Measurements from ENCODE around the gene CFDP1.

The CFDP1 gene

GRCh38 chr16:75263963-75264445, 169.3 kb downstream of the CFDP1 start:
- DNase-seq: peak; percentile 59

GRCh38 chr16:75263291-75263962, 169.9 kb downstream of the CFDP1 start:
- peak; percentile 36 for DNase-seq

GRCh38 chr16:75262800-75263127, 170.5 kb downstream of the CFDP1 start:
- no peak for DNase-seq

DNA sequence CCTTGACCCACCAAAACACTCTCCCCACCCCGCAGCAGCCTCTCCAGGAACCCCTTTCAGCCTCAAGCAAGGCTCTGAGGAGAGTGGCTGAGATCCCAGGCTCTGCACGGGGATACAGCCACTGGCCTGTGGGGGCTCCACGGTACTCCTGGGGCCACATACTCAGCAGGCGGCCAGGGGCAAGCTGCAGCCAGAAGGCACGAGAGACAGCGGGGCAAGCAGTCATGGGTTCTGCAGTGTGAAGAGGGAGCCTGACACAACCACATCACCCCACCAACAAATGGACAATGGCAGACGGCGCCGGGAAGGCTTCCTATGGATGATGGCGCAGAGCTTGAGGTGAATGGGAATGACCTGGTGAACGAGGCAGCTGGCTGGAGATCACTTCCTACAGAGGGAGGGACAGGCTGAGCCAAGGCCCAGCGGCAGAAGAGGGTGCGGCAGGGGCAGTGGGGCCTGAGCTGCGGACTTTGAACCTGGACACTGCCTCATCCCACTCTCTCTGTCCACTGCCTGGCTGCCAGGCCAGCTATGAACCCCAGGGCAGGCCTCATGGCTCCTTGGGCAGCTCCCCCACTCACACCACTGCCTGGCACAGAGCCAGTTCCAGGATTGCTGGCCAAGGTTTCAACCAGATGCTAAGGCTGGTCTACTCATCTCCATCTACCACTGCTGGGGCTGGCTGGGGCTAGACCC, 171.1 kb downstream of the CFDP1 start:
- DNase-seq: peak; percentile 28

GRCh38 chr16:75261590-75262078, 171.7 kb downstream of the CFDP1 start:
- DNase-seq: no peak

- DNase-seq: no peak
These were observed 172.3 kb downstream of the CFDP1 start for GRCh38 chr16:75260851-75261589.

- no peak for DNase-seq
These were observed 174.5 kb downstream of the CFDP1 start for GRCh38 chr16:75258807-75259141.

DNA sequence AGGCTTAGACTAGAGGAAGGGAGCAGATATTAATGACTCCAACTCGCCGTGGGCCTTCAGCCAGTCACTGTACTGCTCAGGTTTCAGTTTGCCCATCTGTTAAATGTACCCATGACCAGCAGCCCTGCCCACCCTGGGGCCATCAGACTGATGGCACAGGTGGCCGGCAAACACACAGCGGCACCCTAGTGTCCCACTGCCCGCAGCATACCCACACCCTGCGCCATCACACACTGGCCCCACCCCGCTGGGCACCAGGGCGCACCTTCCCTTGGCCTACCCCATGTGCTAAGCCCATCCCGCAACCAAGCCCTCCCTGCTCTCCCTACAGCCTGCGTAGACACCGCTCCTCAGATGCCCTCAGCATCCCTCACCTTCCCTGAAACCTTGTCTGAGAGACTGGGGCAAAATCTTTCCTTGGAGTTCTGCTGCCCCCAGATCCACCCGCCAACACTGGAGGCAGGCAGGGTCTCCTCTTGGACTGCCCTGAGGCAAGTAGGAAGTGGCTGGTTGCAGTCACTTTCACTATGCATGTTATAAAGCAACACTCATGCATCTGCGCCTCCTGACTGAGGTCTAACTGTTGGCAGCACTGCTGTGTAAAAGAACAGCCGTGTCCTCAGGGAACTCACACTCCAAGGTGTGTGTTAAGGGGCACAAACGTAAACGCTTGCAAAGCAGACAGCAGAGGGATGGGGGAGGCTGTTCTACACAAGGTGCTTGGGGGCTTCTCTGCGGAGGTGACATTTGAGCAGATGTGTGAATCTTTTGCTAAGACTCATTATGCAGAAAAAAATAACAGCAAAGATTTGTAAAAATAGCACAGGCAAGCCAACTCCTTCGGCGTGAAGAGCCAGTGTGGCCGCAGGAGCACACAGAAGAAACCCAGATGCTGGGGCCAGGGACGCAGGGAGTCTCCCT, 175.2 kb downstream of the CFDP1 start:
- peak; percentile 29 for DNase-seq

- DNase-seq: peak; percentile 86
These were observed 176.5 kb downstream of the CFDP1 start for GRCh38 chr16:75256696-75257343.

DNA sequence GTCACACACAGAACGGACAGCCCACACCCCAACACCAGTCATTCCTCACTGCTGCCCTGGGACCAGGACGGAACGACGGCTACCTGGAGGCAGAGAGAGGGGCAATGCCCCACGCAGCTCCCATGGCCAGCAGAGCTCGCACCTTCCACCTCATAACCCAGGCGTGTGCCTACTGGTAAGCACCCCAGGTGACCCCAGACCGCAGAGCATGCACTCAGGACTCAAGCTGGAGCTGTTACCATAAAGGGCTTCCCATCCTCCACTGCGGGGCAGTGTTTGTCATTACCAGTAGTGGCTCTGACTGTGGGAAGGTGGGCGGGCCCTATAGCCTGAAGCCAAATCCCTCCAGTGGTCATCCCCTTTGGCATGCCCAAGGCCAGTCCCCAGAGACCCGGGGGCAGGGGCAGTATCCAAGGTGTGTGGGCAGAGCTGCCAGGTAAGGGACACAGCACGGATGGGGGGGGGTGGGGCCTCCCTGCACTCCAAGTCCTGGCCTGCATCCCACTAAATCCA, 177.2 kb downstream of the CFDP1 start:
- DNase-seq: peak; percentile 68

GRCh38 chr16:75254359-75254837, 178.9 kb downstream of the CFDP1 start:
- DNase-seq: peak; percentile 49

DNA sequence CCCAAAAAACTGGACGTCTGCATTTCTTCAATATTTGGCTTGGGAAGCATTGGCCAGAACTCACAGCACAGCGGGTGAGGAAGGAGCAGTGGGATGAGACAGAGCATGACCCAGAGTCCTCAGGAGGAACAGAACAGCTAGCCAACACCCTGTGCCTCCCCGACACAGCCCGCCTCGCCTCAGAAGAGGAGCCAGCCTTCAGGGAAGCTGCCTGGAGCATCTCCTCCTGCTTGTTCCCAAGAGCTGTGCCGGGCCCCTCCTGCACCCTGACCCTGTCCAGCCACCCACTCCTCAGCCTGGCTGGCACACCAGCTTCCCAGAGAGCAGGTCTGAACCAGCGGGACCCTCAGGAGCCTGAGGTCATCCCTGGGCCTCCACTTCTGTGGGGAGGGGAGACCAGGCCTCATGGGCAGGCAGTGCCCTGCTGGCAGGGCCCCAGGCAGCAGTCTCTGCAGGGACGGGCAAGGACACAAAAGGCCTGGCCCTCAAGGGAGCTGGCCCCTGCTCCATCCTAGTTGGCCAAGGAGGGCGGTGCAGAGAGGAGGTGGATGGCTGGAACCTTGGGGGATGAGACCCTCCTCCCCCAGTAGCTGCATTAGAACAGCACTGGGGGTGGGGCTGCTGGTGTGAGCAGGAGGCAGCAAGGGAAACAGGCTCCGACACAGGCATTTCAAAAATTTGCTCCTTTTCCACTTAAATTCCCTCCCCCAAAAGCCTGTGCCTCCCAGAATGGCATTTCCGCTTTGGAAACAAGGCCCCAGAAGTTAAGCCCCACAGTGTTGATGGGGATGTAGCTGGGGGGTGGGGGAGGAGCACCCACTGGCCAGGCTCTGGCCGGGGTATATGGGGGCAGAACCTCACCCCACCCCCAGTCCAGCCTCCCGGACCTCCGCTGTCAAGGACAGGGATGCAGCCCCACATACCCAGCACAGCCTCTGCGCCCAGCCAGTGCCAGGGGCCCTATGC, 180.1 kb downstream of the CFDP1 start:
- DNase-seq: peak; percentile 52

GRCh38 chr16:75252049-75252864, 181.0 kb downstream of the CFDP1 start:
- DNase-seq: peak; percentile 31

- DNase-seq: peak; percentile 95
These were observed 181.8 kb downstream of the CFDP1 start, which contains the start of gene BCAR1 for GRCh38 chr16:75251280-75252048. Gene BCAR1 (minus strand): TSS chr16:75251624. CDS start chr16:75251482, 142 bp downstream.

DNA sequence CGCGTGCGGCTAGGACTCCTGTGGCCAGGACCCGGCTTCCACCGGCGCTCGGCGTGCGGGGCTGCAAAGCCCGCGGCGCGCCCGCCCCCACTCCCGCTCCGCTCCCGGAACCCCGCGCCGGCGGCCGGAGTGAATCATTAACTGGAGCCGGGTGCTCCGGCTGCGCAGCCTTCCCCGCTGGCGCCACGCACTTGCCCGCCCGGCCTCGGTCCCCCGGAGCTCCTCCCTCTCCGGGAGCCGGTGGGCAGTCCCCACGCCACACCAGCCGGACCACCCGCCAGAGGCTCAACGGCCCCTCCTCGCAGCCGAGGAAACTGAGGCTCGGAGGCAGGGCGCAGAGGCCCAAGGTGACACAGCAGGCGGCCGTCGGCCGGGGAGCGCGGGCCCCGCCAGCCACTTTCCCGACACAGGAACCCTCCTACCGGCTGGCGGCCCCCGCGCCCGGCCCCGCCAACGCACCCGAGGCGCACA, 182.5 kb downstream of the CFDP1 start:
- DNase-seq: peak; percentile 54

- peak; percentile 47 for DNase-seq
These were observed 183.1 kb downstream of the CFDP1 start for GRCh38 chr16:75250089-75250808.

DNA sequence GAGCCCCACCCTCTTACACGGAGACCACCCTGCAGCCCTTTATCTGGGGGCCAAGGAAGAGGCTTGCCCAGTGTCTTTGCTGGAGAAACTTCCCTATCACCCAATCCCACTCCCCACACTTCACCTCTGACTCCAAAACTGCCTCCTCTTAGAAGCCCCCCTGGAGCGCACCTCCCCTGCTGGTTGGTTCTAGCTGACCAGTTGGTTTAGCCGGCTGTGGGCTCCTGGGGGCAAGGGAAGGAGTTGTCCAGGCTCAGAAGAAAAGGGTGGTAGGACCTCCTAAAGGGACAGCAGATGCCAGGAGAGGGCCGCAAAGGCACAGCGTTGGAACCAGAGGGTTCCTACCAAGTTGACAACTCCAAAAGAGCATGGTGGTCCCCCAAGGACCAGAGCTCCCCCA, 183.9 kb downstream of the CFDP1 start:
- DNase-seq: peak; percentile 21
